GM13976 (cell line): ENCODE measurements around the gene KISS1R.

ENCODE experiments used
- DNase-seq: peaks from one replicate; pipeline ENCODE4 v3.0.0; 2012; ENCODE audit warnings: low spot score
- CTCF ChIP-seq: IDR thresholded peaks from 2 replicates; pipeline ENCODE4 v1.5.1; 2012; ENCODE audit warnings: borderline replicate concordance, mild to moderate bottlenecking; ENCODE audit not compliant: insufficient read depth; ENCODE audit errors: extremely low read depth, missing control alignments, control extremely low read depth
- in situ Hi-C: fragments of 300-500 bp; cut with MboI; formaldehyde crosslinking; loops from one replicate; pipeline ENCODE4 v1.12.0; 2022; ENCODE audit warnings: low sequenced_read_pairs, mixed read lengths, inconsistent platforms; ENCODE audit not compliant: unreplicated experiment

KISS1R gene

DNA sequence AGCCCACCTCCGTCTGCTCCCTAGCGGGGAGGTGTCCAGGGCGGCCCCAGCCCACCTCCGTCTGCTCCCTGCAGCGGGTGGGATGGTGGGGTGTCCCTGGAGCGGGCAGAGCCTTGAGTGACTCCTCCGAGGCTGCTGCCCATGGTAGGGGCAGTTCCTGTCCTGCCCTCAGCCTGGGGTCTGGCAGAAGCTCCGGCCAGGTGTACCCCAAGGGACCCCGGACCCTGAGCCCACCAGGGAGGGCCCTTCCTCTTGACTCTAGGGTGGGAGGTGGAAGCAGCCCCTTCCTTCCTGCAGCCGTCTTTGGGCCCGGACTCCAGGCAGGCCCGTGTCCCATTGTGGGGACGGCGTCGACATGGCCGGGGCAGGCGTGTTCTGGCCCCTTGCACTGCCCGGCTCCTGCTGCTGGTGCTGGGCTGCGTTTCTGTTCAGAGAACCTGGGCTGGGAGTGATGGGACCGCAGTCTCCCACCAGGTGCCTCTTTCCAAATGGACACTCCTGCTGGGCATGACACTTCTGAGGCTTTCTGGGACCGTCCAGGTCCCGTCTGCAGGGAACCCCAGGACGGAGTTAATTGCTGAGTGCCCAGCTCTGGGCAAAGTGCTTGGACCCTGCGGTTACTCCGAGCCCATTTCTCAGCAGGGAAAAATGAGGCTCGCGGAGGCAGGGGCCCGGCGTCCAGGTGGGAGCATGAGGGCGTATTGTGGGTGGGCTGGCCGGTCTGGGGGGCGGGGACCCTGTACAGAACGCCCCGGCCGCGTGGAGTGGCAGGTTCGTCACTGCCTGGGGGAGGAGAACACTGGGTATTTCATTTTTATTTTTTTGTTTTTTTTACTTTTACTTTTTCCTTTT lies 28.5 kb downstream of the KISS1R start:
- in situ Hi-C loops = no loop called here
- no peak for TF ChIP-seq CTCF
- no peak for DNase-seq

DNA sequence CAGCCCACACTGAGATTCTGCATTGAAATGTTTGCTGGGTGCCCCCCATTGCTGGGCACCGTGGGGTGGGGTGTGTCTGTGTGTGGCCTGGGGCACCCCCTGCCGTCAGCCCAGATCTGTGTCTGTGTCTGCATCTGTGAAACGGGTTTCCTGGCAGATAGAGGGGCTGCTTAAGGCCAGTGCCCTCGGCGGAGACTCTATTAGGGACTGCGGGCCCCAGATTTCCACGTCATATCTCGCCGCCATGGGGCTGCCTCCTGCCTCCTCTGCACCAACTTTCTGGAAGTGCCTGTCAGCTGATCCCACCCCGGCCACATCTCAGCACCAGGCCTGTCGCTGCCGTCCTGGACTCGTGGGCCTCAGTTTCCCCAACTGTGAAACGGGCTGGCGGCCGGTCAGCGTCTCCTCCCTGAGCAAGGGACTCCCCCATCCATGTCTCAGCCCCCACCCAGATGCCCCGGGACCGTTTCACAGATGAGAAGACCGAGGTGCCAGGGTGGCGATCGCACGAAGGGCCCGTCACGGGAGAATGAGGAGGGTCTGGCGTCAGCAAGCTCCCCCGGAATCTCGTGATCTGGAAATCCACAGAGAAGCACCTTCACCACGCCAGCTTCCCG lies 30.1 kb downstream of the KISS1R start:
- peak; percentile 20 for TF ChIP-seq CTCF
- in situ Hi-C loops = no loop called here
- DNase-seq = peak; percentile 67

DNA sequence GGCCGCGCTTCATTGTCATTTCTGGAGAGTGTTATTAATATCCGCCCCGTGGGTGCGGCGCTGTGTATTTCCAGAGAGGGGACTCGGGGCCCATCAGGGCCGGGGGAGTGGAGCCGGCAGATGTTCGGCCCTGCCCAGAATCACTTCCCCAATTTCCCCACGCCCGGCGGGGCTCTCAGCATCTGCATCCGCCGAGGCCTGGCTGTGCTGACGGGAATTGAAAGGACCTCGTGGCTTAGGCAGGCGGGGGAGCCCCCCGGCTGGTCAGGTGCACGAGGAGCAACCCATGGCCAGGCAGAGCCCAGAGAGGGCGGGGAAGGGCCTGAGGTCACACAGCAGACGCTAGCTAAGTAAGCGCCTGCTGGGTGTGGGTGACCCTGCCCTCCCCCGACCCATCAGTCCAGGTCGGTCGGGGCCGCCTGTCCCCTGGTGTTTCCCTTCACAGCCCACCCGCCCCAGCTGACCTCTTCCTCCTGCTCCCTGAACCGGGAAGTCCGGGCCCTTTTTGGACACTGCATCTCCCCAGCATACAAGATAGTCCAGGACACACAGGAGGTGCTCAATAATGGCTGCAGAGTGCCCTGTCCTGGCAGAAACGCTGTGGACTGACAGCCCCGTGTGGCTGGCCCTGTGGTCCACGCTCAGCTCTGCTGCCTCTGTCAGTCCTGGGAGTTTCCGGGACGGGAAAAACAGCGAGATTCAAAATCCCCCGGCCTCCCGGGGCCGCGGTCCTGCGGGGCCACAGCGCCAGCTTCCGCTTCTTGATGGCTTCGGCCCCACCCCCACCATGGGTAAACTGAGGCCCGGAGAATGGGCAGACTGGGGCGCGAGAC lies 30.8 kb downstream of the KISS1R start:
- TF ChIP-seq CTCF = no peak
- in situ Hi-C loops = no loop called here
- peak; percentile 94 for DNase-seq

GRCh38 chr19:948842-949496 lies 31.8 kb downstream of the KISS1R start:
- no peak for TF ChIP-seq CTCF
- in situ Hi-C loops = no loop called here
- no peak for DNase-seq

DNA sequence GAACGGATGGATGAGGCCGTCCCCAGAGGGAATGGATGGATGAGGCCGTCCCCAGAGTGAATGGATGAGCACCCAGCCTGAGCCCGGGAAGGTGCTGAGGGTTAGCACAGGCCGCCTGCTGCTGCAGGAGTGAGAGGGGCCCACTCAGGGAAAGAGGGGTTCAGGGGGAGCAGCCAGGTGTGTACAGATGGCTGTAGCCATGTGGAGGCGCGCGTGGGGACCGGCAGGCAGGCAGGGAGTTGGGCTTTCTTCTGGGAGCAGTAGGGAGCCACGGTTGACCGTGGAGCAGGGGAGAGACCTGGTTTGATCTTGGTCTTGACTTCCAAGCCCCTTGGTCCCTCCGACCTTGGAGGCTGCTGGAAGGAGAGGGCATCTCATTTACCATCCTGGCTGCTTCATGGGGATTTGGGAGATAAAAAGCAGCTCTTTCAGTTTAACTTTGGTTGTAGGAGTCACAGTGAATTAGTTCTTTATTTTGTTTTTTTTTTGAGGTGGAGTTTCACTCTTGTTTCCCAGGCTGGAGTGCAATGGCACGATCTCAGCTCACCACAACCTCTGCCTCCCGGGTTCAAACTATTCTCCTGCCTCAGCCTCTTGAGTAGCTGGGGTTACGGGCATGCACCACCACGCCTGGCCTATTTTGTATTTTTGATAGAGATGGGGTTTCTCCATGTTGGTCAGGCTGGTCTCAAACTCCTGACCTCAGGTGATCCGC lies 33.4 kb downstream of the KISS1R start:
- TF ChIP-seq CTCF = no peak
- in situ Hi-C loops = no loop called here
- no peak for DNase-seq
